Thyroid gland (tissue), 4 donors: ENCODE results near the gene OR4F6.

ENCODE experiments used
- POLR2A ChIP-seq, 2 donors: fragments of 450-650 bp; IDR thresholded peaks; one replicate each; pipeline ENCODE4 v1.6.1; 2017; ENCODE audit warnings: antibody characterized with exemption in 2 of 2, mild to moderate bottlenecking in 2 of 2, moderate library complexity in 1 of 2
- TF ChIP-seq, protein P1 (sequence below), 6 experiments: fragments of 200-600 bp in 3 of 6; fragments of 450-650 bp in 3 of 6; sonication (generic) in 3 of 6; IDR thresholded peaks; one replicate each; pipeline ENCODE4 v1.5.1; 2016 to 2019; ENCODE audit warnings: antibody characterized with exemption in 6 of 6, mild to moderate bottlenecking in 2 of 6, inconsistent platforms in 1 of 6, moderate library complexity in 1 of 6

DNA sequence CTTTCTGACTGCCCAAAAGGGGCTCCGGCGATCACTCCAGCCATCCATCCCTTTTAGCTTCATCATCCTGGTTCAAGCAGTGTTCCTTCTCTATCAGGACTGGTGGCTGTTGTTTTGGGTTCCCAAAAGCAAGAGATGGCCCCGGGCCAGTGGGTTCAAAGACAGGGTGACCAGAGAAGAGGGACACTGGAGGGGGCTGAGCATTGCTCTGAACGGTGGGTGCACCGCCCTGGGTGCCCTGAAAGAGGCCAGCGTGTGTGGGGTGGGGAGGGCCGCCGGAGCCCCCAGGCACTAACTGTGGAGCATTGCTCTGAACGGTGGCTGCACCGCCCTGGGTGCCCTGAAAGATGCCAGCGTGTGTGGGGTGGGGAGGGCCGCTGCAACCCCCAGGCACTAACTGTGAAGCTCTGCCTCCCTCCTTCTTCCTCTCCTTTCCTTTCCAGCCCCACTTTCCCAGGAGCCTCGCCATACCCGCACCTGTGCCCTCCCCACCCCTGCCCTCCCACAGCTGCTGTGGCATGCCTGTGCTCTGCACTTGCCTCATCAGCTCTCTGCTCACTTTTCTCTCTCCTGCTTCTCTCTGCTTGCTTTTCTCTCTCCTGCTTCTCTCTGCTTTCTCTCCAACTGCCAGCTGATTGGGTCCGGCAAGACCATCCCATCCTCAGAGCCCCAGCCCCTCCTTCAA lies 37.4 kb upstream of the OR4F6 start:
- TF ChIP-seq, protein P1, sequence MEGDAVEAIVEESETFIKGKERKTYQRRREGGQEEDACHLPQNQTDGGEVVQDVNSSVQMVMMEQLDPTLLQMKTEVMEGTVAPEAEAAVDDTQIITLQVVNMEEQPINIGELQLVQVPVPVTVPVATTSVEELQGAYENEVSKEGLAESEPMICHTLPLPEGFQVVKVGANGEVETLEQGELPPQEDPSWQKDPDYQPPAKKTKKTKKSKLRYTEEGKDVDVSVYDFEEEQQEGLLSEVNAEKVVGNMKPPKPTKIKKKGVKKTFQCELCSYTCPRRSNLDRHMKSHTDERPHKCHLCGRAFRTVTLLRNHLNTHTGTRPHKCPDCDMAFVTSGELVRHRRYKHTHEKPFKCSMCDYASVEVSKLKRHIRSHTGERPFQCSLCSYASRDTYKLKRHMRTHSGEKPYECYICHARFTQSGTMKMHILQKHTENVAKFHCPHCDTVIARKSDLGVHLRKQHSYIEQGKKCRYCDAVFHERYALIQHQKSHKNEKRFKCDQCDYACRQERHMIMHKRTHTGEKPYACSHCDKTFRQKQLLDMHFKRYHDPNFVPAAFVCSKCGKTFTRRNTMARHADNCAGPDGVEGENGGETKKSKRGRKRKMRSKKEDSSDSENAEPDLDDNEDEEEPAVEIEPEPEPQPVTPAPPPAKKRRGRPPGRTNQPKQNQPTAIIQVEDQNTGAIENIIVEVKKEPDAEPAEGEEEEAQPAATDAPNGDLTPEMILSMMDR (IDR thresholded peaks at IDR 0.05), result no peak
- no peak for TF ChIP-seq POLR2A (IDR thresholded peaks at IDR 0.05)
